OCI-LY1 (cell line): ENCODE results near the gene TMEM229A.

Source experiments
- H2AFZ ChIP-seq: fragments of 200-600 bp; sonication (generic), shearing (Covaris generic); 2 replicates; pipeline ENCODE4 v1.6.0; 2014; ENCODE audit warnings: antibody characterized with exemption, mild to moderate bottlenecking, low read length
- H3F3A ChIP-seq: fragments of 200-600 bp; sonication (generic), shearing (Covaris generic); 2 replicates; pipeline ENCODE4 v1.6.0; 2014; ENCODE audit warnings: mild to moderate bottlenecking, antibody characterized with exemption, low read length, moderate library complexity; ENCODE audit not compliant: insufficient read depth
- H3K27ac ChIP-seq: fragments of 200-600 bp; sonication (generic); 2 replicates; pipeline ENCODE4 v1.5.1; 2014; ENCODE audit warnings: low read length, mixed run types, mild to moderate bottlenecking, low read depth; ENCODE audit not compliant: poor library complexity, severe bottlenecking
- H3K27me3 ChIP-seq: fragments of 200-600 bp; sonication (generic); 2 replicates; pipeline ENCODE4 v1.6.0; 2014; ENCODE audit warnings: antibody characterized with exemption, mild to moderate bottlenecking, low read length, moderate library complexity; ENCODE audit not compliant: insufficient read depth
- H3K36me3 ChIP-seq: fragments of 200-600 bp; sonication (generic); 2 replicates; pipeline ENCODE4 v1.6.1; 2014; ENCODE audit warnings: mild to moderate bottlenecking, antibody characterized with exemption, low read length, moderate library complexity, mixed read lengths; ENCODE audit not compliant: insufficient read depth
- H3K4me1 ChIP-seq: fragments of 200-600 bp; sonication (generic); 2 replicates; pipeline ENCODE4 v1.5.1; 2014; ENCODE audit warnings: mild to moderate bottlenecking, low read length, moderate library complexity; ENCODE audit not compliant: insufficient read depth, severe bottlenecking
- H3K4me2 ChIP-seq: fragments of 200-600 bp; sonication (generic), shearing (Covaris generic); 2 replicates; pipeline ENCODE4 v1.6.1; 2014; ENCODE audit warnings: low read length
- H3K4me3 ChIP-seq: fragments of 200-600 bp; sonication (generic); 2 replicates; pipeline ENCODE4 v1.5.1; 2014; ENCODE audit warnings: low read length, low read depth, mild to moderate bottlenecking, mixed read lengths; ENCODE audit not compliant: poor library complexity, severe bottlenecking
- H3K79me2 ChIP-seq: fragments of 200-600 bp; shearing (Covaris generic); 2 replicates; pipeline ENCODE4 v1.6.1; 2016; ENCODE audit warnings: mixed run types, low read length, mixed read lengths; ENCODE audit not compliant: insufficient read depth
- H3K9ac ChIP-seq: fragments of 200-600 bp; sonication (generic), shearing (Covaris generic); 2 replicates; pipeline ENCODE4 v1.6.1; 2014; ENCODE audit warnings: mild to moderate bottlenecking, low read length, mixed read lengths
- H3K9me2 ChIP-seq: fragments of 200-600 bp; sonication (generic), shearing (Covaris generic); 2 replicates; pipeline ENCODE4 v1.6.1; 2014; ENCODE audit warnings: low read depth, mild to moderate bottlenecking, low read length, mixed read lengths
- H3K9me3 ChIP-seq: fragments of 200-600 bp; shearing (Covaris generic); 2 replicates; pipeline ENCODE4 v1.6.1; 2014; ENCODE audit warnings: low read length, mixed read lengths
- H4K20me1 ChIP-seq: fragments of 200-600 bp; sonication (generic), shearing (Covaris generic); 2 replicates; pipeline ENCODE4 v1.6.0; 2016; ENCODE audit warnings: mild to moderate bottlenecking, low read length; ENCODE audit not compliant: insufficient read depth
- EZH2 ChIP-seq: fragments of 200-600 bp; sonication (generic), shearing (Covaris generic); IDR thresholded peaks from 2 replicates; pipeline ENCODE4 v1.8.0; 2017; ENCODE audit warnings: borderline replicate concordance, mixed run types, mild to moderate bottlenecking, antibody characterized with exemption, low read length, moderate library complexity, mixed read lengths
- TF ChIP-seq, protein P1 (sequence below): fragments of 200-600 bp; sonication (generic), shearing (Covaris generic); IDR thresholded peaks from 2 replicates; pipeline ENCODE4 v1.5.1; 2017; ENCODE audit warnings: mild to moderate bottlenecking, antibody characterized with exemption, low read length, moderate library complexity, mixed read lengths

TMEM229A gene

DNA sequence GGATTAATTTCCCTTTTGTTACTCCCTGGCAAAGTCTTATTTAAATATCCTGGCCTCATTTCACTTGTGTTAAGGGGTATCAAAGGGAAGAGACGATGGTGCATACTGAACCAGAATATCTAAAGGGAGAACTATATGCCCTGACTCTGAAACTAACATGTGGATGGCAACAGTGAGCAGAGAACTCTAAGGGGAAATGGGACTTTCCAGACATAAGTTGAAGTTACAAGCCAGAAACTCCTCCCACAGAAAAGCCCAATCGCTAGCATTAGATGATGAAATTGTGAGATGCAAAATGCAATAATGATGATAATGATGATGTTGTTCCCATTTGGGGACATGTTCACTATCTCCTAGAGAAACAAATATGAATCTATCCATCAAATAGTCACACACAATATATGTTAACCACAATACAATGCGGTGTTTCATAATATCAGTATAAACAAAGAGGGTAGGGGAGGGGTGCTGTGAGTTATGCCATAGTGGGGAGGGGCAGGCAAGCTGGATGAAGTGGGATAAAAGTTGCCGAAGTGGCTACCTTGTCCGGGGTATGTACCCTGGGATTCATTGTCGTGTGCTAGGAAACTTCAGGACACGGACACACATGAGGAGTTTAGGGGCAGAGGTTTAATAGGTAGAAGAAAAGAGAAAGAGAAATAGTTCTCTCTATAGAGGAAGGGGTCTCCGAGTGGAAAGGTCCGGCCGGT lies 37.1 kb downstream of the TMEM229A start:
- H3K36me3 ChIP-seq: no peaks in the 10 kb centered on the region
- TF ChIP-seq, protein P1, sequence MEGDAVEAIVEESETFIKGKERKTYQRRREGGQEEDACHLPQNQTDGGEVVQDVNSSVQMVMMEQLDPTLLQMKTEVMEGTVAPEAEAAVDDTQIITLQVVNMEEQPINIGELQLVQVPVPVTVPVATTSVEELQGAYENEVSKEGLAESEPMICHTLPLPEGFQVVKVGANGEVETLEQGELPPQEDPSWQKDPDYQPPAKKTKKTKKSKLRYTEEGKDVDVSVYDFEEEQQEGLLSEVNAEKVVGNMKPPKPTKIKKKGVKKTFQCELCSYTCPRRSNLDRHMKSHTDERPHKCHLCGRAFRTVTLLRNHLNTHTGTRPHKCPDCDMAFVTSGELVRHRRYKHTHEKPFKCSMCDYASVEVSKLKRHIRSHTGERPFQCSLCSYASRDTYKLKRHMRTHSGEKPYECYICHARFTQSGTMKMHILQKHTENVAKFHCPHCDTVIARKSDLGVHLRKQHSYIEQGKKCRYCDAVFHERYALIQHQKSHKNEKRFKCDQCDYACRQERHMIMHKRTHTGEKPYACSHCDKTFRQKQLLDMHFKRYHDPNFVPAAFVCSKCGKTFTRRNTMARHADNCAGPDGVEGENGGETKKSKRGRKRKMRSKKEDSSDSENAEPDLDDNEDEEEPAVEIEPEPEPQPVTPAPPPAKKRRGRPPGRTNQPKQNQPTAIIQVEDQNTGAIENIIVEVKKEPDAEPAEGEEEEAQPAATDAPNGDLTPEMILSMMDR: no peak
- TF ChIP-seq EZH2: no peak

DNA sequence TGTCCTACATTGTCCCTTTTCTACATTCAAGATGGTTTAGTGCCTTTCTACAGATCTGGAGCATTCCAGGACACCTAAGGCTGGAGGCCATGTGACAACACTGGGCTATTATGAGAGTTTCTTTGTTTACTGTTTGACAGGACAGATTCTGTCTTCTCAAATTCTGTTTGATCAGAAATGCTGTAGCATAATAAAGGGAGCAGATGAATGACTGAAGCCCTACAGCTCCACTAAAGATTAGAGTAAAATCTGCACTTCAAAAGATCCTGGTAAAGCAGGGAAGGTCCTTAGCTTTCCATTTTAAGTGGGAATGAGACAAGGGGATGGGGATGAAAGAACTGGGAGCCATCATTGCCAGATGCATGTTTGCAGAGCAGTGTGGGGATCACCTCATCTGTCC lies 38.4 kb downstream of the TMEM229A start:
- no peaks in the 10 kb centered on the region for H3K27me3 ChIP-seq
- no peaks in the 10 kb centered on the region for H3K79me2 ChIP-seq
- H4K20me1 ChIP-seq: no peaks in the 10 kb centered on the region
- H3K4me3 ChIP-seq: no peak overlapping the region
- H3K9ac ChIP-seq: no peak overlapping the region
- H3F3A ChIP-seq: no peaks in the 10 kb centered on the region
- no peak overlapping the region for H3K4me2 ChIP-seq
- H2AFZ ChIP-seq: no peak overlapping the region
- no peak overlapping the region for H3K27ac ChIP-seq
- TF ChIP-seq, protein P1: no peak
- TF ChIP-seq EZH2: no peak
- no peaks in the 10 kb centered on the region for H3K36me3 ChIP-seq
- H3K4me1 ChIP-seq: no peaks in the 10 kb centered on the region
- no peaks in the 10 kb centered on the region for H3K9me3 ChIP-seq
- H3K9me2 ChIP-seq: no peaks in the 10 kb centered on the region

More for the DNA sequence above, 37.1 kb downstream of the TMEM229A start:
- no peak overlapping the region for H3K4me2 ChIP-seq
- no peaks in the 10 kb centered on the region for H3K4me1 ChIP-seq
- no peak overlapping the region for H3K9ac ChIP-seq
- H3K9me3 ChIP-seq: no peaks in the 10 kb centered on the region
- H3K4me3 ChIP-seq: no peak overlapping the region
- H2AFZ ChIP-seq: no peak overlapping the region
- H4K20me1 ChIP-seq: no peaks in the 10 kb centered on the region
- H3K27ac ChIP-seq: no peak overlapping the region
- H3K9me2 ChIP-seq: no peaks in the 10 kb centered on the region
- H3K79me2 ChIP-seq: no peaks in the 10 kb centered on the region
- H3F3A ChIP-seq: no peaks in the 10 kb centered on the region
- H3K27me3 ChIP-seq: no peaks in the 10 kb centered on the region

DNA sequence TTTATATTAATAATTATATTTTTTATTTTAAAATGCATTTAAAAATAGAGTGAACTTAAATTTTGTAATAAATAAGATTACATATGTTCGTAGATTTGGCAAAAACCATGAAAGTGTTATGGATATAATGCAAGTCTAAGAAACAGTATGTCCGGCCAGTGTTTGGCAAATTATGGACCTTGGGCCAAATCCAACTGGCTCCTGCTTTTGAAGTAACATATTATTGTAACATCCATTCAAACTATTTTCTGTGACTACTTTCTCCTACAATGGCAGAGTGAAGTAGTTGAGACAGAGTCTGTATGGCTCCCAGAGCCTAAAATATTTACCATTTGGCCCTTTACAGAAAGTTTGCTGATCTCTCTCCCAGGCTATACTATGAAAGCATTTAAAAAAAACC lies 38.9 kb downstream of the TMEM229A start:
- Histone ChIP-seq H3K4me2 (no peak overlapping the region), H3K9me3 (no peaks in the 10 kb centered on the region), H4K20me1 (no peaks in the 10 kb centered on the region), H2AFZ (no peak overlapping the region), H3K9ac (no peak overlapping the region), H3K4me3 (no peak overlapping the region), H3K27me3 (no peaks in the 10 kb centered on the region), H3K9me2 (no peaks in the 10 kb centered on the region), H3K36me3 (no peaks in the 10 kb centered on the region), H3K27ac (no peak overlapping the region), H3F3A (no peaks in the 10 kb centered on the region), H3K79me2 (no peaks in the 10 kb centered on the region), H3K4me1 (no peaks in the 10 kb centered on the region)
- TF ChIP-seq, protein P1: no peak
- TF ChIP-seq EZH2: no peak
